ENCODE data around the gene ALS2CL.

- TF ChIP-seq EZH2 (IDR thresholded peaks at IDR 0.05; ENCODE audit: low read depth) = no peak
- no peak for TF ChIP-seq CTCF (conservative IDR thresholded peaks at IDR 0.05)
Measured at GRCh38 chr3:46714728-46715506, 21.4 kb upstream of the ALS2CL start.

Data from PC-9 (cell line).